HEK293 (cell line): Measurements from ENCODE around the gene BAIAP2L2.

Experiments used
- CTCF ChIA-PET: fragments of 350-600 bp; formaldehyde crosslinking; extraction: SDS; loops from one replicate; lab custom pipeline; 2021; ENCODE audit warnings: antibody characterized with exemption; lab: Yijun Ruan, JAX
- POLR2A ChIA-PET: fragments of 300-600 bp; formaldehyde crosslinking; extraction: SDS; loops from one replicate; lab custom pipeline; 2020; ENCODE audit warnings: antibody characterized with exemption, inconsistent platforms; lab: Yijun Ruan, JAX
- H3K27ac ChIP-seq: fragments of 200-500 bp; sonication (Bioruptor generic); 2 replicates; pipeline ENCODE4 v1.5.1; 2014; ENCODE audit warnings: low read depth, low read length, control low read depth, inconsistent platforms; ENCODE audit errors: extremely low read depth
- H3K36me3 ChIP-seq, 2 experiments: fragments of 200-500 bp in 1 of 2; sonication (Bioruptor generic) in 1 of 2; 1 replicate in 1 of 2; 2 replicates in 1 of 2; pipeline ENCODE4 v1.5.1; 2014 to 2017; ENCODE audit warnings: inconsistent platforms in 2 of 2, low read length in 2 of 2; ENCODE audit not compliant: control insufficient read depth in 2 of 2, insufficient read depth in 1 of 2
- H3K4me1 ChIP-seq: fragments of 200-500 bp; sonication (Bioruptor generic); 2 replicates; pipeline ENCODE4 v1.5.1; 2014; ENCODE audit warnings: mild to moderate bottlenecking, low read length, inconsistent platforms; ENCODE audit not compliant: control insufficient read depth, insufficient read depth
- H3K4me3 ChIP-seq: 2 replicates; pipeline ENCODE4 v1.5.1; 2011; ENCODE audit warnings: low read depth, mild to moderate bottlenecking, control low read depth, low read length, moderate library complexity
- H3K9me3 ChIP-seq: fragments of 200-500 bp; sonication (Bioruptor generic); 2 replicates; pipeline ENCODE4 v1.5.1; 2014; ENCODE audit warnings: low read depth, low read length, inconsistent platforms; ENCODE audit not compliant: control insufficient read depth, insufficient read depth
- FEZF1 ChIP-seq: fragments of 450-650 bp; formaldehyde crosslinking; IDR thresholded peaks from 2 replicates; pipeline ENCODE4 v1.5.1; 2016; ENCODE audit warnings: missing biosample characterization, missing genetic modification characterization
- GFI1B ChIP-seq: fragments of 450-650 bp; formaldehyde crosslinking; IDR thresholded peaks from 2 replicates; pipeline ENCODE4 v1.5.1; 2016; ENCODE audit warnings: missing biosample characterization, missing genetic modification characterization
- GLI4 ChIP-seq: fragments of 450-650 bp; formaldehyde crosslinking; IDR thresholded peaks from 2 replicates; pipeline ENCODE4 v1.5.1; 2016; ENCODE audit warnings: missing biosample characterization, missing genetic modification characterization
- IKZF3 ChIP-seq: fragments of 450-650 bp; IDR thresholded peaks from 2 replicates; pipeline ENCODE4 v1.5.0; 2018; ENCODE audit warnings: missing biosample characterization, mild to moderate bottlenecking, missing genetic modification characterization, moderate library complexity
- KLF17 ChIP-seq: fragments of 450-650 bp; formaldehyde crosslinking; IDR thresholded peaks from 2 replicates; pipeline ENCODE4 v1.5.1; 2016; ENCODE audit warnings: missing biosample characterization, missing genetic modification characterization
- SALL2 ChIP-seq: fragments of 450-650 bp; formaldehyde crosslinking; IDR thresholded peaks from 2 replicates; pipeline ENCODE4 v1.5.0; 2017; ENCODE audit warnings: missing biosample characterization, mild to moderate bottlenecking, missing genetic modification characterization, borderline replicate concordance
- ZBTB10 ChIP-seq: fragments of 450-650 bp; formaldehyde crosslinking; IDR thresholded peaks from 2 replicates; pipeline ENCODE4 v1.5.1; 2016; ENCODE audit warnings: missing biosample characterization, missing genetic modification characterization
- ZBTB26 ChIP-seq: fragments of 450-650 bp; formaldehyde crosslinking; optimal IDR thresholded peaks from 2 replicates; pipeline ENCODE3; 2016; ENCODE audit warnings: missing biosample characterization, mild to moderate bottlenecking, missing genetic modification characterization
- ZNF274 ChIP-seq, 2 experiments: fragments of 200-500 bp in 1 of 2; fragments of 450-650 bp in 1 of 2; sonication (Bioruptor generic) in 1 of 2; formaldehyde crosslinking in 1 of 2; IDR thresholded peaks; 2 replicates each; pipeline versions ENCODE4 v1.5.1 to v1.6.1; 2014 to 2016; ENCODE audit warnings: borderline replicate concordance in 1 of 2, inconsistent platforms in 1 of 2, low read length in 1 of 2, missing biosample characterization in 1 of 2, missing genetic modification characterization in 1 of 2
- ZNF280C ChIP-seq: fragments of 450-650 bp; formaldehyde crosslinking; IDR thresholded peaks from 2 replicates; pipeline ENCODE4 v1.5.1; 2016; ENCODE audit warnings: missing biosample characterization, missing genetic modification characterization
- ZNF280D ChIP-seq: fragments of 450-650 bp; formaldehyde crosslinking; IDR thresholded peaks from 2 replicates; pipeline ENCODE4 v1.5.1; 2016; ENCODE audit warnings: missing biosample characterization, missing genetic modification characterization
- ZNF449 ChIP-seq: fragments of 450-650 bp; formaldehyde crosslinking; IDR thresholded peaks from 2 replicates; pipeline ENCODE4 v1.5.1; 2017; ENCODE audit warnings: missing biosample characterization, mild to moderate bottlenecking, missing genetic modification characterization, moderate library complexity
- ZNF521 ChIP-seq: fragments of 450-650 bp; formaldehyde crosslinking; IDR thresholded peaks from 2 replicates; pipeline ENCODE4 v1.5.1; 2017; ENCODE audit warnings: missing biosample characterization, mild to moderate bottlenecking, missing genetic modification characterization
- ZSCAN23 ChIP-seq: fragments of 450-650 bp; formaldehyde crosslinking; IDR thresholded peaks from 2 replicates; pipeline ENCODE4 v1.5.1; 2016; ENCODE audit warnings: missing biosample characterization, missing genetic modification characterization

BAIAP2L2 gene

GRCh38 chr22:38127869-38128268 is 17.4 kb upstream of the BAIAP2L2 start:
- no peak overlapping the region for H3K4me3 ChIP-seq

More at GRCh38 chr22:38127869-38128268, 17.4 kb upstream of the BAIAP2L2 start:
- no peaks in the 10 kb centered on the region for H3K4me1 ChIP-seq
- no peaks in the 10 kb centered on the region for H3K9me3 ChIP-seq
- TF ChIP-seq ZSCAN23 (tag by site-specific recombination), result no peak
- TF ChIP-seq ZNF274 (IDR thresholded peaks at IDR 0.05; ENCODE audit: low read length), result no peak
- no peak for TF ChIP-seq ZNF274 (tag by site-specific recombination; IDR thresholded peaks at IDR 0.05; ENCODE audit: borderline replicate concordance)
- no peak for TF ChIP-seq ZBTB10 (tag by site-specific recombination)
- TF ChIP-seq GLI4, result no peak
- no peak for TF ChIP-seq ZBTB26
- TF ChIP-seq FEZF1 (tag by site-specific recombination), result no peak
- no peak for TF ChIP-seq GFI1B (tag by site-specific recombination)
- no peak for TF ChIP-seq SALL2 (tag by site-specific recombination)
- no peak for TF ChIP-seq ZNF521 (tag by site-specific recombination)
- TF ChIP-seq IKZF3 (tag by site-specific recombination), result no peak
- no peak for TF ChIP-seq ZNF280C (tag by site-specific recombination)
- no peak for TF ChIP-seq ZNF280D (tag by site-specific recombination)
- TF ChIP-seq ZNF449 (tag by site-specific recombination), result no peak
- no peak for TF ChIP-seq KLF17 (tag by site-specific recombination)
- TF ChIP-seq, all 188 proteins: peak for 0
- ChIA-PET POLR2A (no interaction called here), CTCF (interaction anchor here (0.6 to 1.5 kb wide), 2 partner anchors 13 to 473 kb away, joined by 3 to 5 read pairs; no protein-coding TSS in a partner anchor)
- Histone ChIP-seq H3K27ac (no peak overlapping the region), H3K36me3 (peaks cover 0 to 33% of the 10 kb centered on the region in 2 experiments; a peak in 2 of 3 replicates)
